ENCODE measurements around the gene STING1.
"Not testable (repeated sequence)": the region's sequence is repeated elsewhere in the genome, so short reads cannot be mapped to it uniquely, and the experiment has no call there.

STING1 gene

DNA sequence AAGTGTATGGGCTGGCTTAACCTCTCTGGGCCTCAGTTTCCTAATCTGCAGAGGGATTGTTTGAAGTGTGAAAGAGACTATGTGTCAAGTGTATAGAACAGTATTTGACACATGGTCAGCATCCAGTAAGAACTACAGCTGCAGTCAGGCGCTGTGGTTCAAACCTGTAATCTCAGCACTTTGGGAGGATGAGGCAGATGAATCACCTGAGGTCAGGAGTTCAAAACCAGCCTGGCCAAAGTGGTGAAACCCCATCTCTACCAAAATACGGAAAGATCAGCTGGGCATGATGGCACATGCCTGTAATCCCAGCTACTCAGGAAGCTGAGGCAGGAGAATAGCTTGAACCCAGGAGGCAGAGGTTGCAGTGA lies 31.9 kb upstream of the STING1 start:
- Histone ChIP-seq H3K27me3 (ENCODE audit: control insufficient read depth, insufficient read depth, low read length) (no peaks in the 10 kb centered on the region), H3K79me2 (no peaks in the 10 kb centered on the region), H3K9me3 (ENCODE audit: control insufficient read depth, low read length) (no peaks in the 10 kb centered on the region), H3K36me3 (ENCODE audit: control insufficient read depth, insufficient read depth, low read length) (no peaks in the 10 kb centered on the region), H3K4me2 (ENCODE audit: low read length) (no peak overlapping the region), H2AFZ (no peak overlapping the region), H3K4me3 (ENCODE audit: low read depth, low read length) (no peak overlapping the region), H3K9ac (no peak overlapping the region), H3K4me1 (peaks cover 5% of the 10 kb centered on the region), H3K27ac (no peak overlapping the region)
- TF ChIP-seq, protein P1, sequence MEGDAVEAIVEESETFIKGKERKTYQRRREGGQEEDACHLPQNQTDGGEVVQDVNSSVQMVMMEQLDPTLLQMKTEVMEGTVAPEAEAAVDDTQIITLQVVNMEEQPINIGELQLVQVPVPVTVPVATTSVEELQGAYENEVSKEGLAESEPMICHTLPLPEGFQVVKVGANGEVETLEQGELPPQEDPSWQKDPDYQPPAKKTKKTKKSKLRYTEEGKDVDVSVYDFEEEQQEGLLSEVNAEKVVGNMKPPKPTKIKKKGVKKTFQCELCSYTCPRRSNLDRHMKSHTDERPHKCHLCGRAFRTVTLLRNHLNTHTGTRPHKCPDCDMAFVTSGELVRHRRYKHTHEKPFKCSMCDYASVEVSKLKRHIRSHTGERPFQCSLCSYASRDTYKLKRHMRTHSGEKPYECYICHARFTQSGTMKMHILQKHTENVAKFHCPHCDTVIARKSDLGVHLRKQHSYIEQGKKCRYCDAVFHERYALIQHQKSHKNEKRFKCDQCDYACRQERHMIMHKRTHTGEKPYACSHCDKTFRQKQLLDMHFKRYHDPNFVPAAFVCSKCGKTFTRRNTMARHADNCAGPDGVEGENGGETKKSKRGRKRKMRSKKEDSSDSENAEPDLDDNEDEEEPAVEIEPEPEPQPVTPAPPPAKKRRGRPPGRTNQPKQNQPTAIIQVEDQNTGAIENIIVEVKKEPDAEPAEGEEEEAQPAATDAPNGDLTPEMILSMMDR (IDR thresholded peaks at IDR 0.05), result no peak

DNA sequence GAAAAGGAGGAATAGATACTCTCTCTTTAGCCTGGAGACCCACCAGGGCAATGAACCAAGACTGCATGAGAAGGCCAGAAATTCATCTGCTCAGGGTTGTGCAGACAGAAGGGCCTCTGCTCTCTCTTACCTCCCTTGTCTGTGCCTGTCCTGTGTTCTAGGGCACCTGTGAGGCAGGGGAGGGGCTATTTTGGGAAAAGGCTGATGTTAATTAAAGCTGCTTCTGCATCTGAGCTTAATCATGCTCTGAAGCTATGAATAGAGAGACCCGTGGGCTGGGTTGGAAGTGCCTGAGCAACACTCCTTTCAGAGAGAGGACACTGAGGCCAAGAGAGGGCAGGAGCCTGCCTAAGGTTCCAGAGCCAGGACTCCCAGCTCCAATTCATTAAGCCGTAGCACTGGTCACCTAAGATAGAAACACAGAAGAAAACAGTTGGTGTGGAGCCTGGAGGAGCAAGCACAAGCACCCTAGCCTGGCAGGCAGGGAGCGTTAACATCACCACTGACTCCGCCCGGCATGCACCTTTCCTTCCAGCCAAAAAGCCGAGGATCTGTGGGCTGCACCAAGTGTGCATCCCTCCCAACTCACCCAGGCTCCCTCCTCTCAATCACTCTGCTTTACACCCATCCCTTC lies 31.4 kb upstream of the STING1 start:
- Histone ChIP-seq H3K4me2 (ENCODE audit: low read length) (no peak overlapping the region), H3K4me1 (peaks cover 5% of the 10 kb centered on the region), H3K36me3 (ENCODE audit: control insufficient read depth, insufficient read depth, low read length) (no peaks in the 10 kb centered on the region), H3K27ac (no peak overlapping the region), H3K9ac (no peak overlapping the region), H3K79me2 (no peaks in the 10 kb centered on the region), H3K9me3 (ENCODE audit: control insufficient read depth, low read length) (no peaks in the 10 kb centered on the region), H3K27me3 (ENCODE audit: control insufficient read depth, insufficient read depth, low read length) (no peaks in the 10 kb centered on the region), H3K4me3 (ENCODE audit: low read depth, low read length) (no peak overlapping the region), H2AFZ (no peak overlapping the region)
- TF ChIP-seq, protein P1 (IDR thresholded peaks at IDR 0.05), result no peak

DNA sequence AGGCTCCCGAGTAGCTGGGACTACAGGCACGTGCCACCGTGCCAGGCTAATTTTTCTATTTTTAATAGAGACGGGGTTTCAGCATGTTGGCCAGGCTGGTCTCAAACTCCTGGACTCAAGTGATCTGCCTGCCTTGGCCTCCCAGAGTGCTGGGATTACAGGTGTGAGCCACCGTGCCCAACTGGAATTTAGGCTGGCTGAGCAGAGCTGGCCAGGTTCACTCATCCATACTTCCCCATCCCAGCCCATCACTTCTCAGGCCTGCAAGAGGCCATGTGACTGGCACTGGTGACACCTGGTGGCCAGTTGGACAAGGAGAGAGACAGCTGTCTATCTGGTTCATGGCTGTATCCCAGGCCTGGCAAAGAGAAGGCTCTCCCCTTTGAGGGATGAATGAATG lies 30.9 kb upstream of the STING1 start:
- H3K36me3 ChIP-seq (ENCODE audit: control insufficient read depth, insufficient read depth, low read length); H3K27me3 ChIP-seq (ENCODE audit: control insufficient read depth, insufficient read depth, low read length); H3K4me2 ChIP-seq (ENCODE audit: low read length); H2AFZ ChIP-seq; H3K79me2 ChIP-seq; H3K9me3 ChIP-seq (ENCODE audit: control insufficient read depth, low read length); H3K27ac ChIP-seq; H3K9ac ChIP-seq; H3K4me1 ChIP-seq; H3K4me3 ChIP-seq (ENCODE audit: low read depth, low read length): not testable (repeated sequence)
- TF ChIP-seq, protein P1 (IDR thresholded peaks at IDR 0.05), result peak; percentile 82

DNA sequence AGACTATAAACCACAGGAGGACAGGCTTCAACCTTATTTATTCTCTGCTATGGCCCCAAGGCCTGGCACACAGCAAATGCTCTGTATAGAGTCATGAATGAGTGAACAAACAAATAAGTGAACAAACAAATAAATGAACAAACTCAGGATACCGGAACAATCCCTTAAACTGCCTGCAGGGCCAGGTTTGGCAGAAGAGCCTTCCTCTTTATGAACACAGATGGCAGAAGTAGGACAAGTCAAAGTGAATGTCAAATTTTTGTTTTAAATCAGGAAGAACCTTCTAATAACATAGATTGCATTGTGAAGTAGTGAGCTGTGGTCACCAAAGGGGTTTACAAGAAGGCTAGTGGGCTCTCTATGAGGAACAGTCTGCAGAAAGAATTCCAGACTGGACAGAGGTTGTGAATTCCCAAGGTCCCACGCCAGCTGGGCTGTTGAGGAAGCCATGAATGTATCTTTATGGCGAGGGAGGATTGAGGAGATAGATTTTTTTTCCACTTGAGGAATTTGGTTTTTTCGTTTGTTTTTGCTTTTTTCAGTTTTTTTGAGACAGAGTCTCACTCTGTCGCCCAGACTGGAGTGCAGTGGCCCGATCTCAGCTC lies 30.3 kb upstream of the STING1 start:
- TF ChIP-seq, protein P1 (IDR thresholded peaks at IDR 0.05), result no peak
- no peaks in the 10 kb centered on the region for H3K36me3 ChIP-seq (ENCODE audit: control insufficient read depth, insufficient read depth, low read length)
- no peak overlapping the region for H3K4me3 ChIP-seq (ENCODE audit: low read depth, low read length)
- H3K4me1 ChIP-seq, result no peaks in the 10 kb centered on the region
- no peaks in the 10 kb centered on the region for H3K79me2 ChIP-seq
- H3K27me3 ChIP-seq (ENCODE audit: control insufficient read depth, insufficient read depth, low read length), result no peaks in the 10 kb centered on the region
- no peak overlapping the region for H3K9ac ChIP-seq
- no peak overlapping the region for H3K4me2 ChIP-seq (ENCODE audit: low read length)
- H2AFZ ChIP-seq, result no peak overlapping the region
- H3K9me3 ChIP-seq (ENCODE audit: control insufficient read depth, low read length), result no peaks in the 10 kb centered on the region
- H3K27ac ChIP-seq, result no peak overlapping the region

DNA sequence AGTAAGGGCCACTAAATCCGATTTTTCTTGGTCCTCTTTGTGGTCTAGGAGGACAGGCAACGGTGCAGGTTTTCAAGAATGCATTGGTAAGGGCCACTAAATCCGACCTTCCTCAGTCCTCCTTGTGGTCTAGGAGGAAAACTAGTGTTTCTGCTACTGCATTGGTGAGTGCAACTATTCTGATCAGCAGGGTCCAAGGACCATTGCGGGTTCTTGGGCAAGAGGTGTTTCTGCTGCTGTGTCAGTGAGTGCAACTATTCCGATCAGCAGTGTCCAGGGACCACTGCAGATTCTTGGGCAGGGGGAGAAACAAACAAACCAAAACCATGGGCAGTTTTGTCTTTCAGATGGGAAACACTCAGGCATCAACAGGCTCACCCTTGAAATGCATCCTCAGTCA lies 22.2 kb upstream of the STING1 start:
- H3K27me3 ChIP-seq (ENCODE audit: control insufficient read depth, insufficient read depth, low read length); H2AFZ ChIP-seq; H3K27ac ChIP-seq; H3K4me2 ChIP-seq (ENCODE audit: low read length); H3K4me1 ChIP-seq; H3K36me3 ChIP-seq (ENCODE audit: control insufficient read depth, insufficient read depth, low read length); H3K9me3 ChIP-seq (ENCODE audit: control insufficient read depth, low read length); H3K79me2 ChIP-seq; H3K9ac ChIP-seq; H3K4me3 ChIP-seq (ENCODE audit: low read depth, low read length): not testable (repeated sequence)

DNA sequence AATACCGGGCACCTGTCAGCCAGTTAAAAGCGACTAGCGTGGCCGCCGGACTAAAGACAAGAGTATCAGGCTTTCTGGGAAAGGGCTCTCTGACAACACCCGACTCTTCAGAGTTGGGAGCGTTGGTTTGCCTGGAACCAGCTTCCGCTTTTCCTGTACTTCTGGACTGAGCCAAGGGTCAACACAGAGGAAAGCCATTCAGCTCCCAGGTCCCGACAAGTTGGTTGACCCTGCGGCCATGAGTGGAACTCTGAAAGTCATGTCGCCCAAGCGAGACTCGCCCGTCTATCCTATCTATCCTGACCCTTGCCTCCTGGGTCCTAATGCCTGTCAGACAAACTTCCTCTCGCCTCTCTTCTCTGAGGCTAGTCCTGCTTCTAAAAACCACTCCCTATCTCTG lies 21.3 kb upstream of the STING1 start:
- not testable (repeated sequence) for H3K9me3 ChIP-seq (ENCODE audit: control insufficient read depth, low read length); H3K36me3 ChIP-seq (ENCODE audit: control insufficient read depth, insufficient read depth, low read length); H3K9ac ChIP-seq; H3K4me1 ChIP-seq; H3K79me2 ChIP-seq; H3K27me3 ChIP-seq (ENCODE audit: control insufficient read depth, insufficient read depth, low read length); H3K4me2 ChIP-seq (ENCODE audit: low read length); H3K4me3 ChIP-seq (ENCODE audit: low read depth, low read length); H2AFZ ChIP-seq; H3K27ac ChIP-seq

DNA sequence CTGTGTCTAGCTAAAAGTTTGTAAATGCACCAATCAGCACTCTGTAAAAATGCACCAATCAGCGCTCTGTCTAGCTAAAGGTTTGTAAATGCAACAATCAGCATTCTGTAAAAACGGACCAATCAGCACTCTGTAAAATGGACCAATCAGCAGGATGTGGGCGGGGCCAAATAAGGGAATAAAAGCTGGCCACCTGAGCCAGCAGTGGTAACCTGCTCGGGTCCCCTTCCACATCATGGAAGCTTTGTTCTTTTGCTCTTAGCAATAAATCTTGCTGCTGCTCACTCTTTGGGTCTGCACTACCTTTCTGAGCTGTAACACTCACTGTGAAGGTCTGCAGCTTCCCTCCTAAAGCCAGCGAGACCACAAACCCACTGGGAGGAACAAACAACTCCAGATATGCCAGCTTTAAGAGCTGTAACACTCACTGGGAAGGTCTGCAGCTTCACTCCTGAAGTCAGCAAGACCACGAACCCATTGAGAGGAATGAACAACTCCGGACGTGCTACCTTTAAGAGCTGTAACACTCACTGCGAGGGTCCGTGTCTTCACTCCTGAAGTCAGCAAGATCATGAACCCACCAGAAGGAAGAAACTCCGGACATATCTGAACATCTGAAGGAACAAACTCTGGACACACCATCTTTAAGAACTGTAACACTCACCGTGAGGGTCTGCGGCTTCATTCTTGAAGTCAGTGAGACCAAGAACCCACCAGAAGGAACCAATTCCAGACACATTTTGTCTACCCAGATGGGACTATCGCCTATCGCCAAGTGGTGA lies 20.7 kb upstream of the STING1 start:
- not testable (repeated sequence) for H3K4me3 ChIP-seq (ENCODE audit: low read depth, low read length); H3K9me3 ChIP-seq (ENCODE audit: control insufficient read depth, low read length); H3K27me3 ChIP-seq (ENCODE audit: control insufficient read depth, insufficient read depth, low read length); H3K9ac ChIP-seq; H3K4me1 ChIP-seq; H2AFZ ChIP-seq; H3K27ac ChIP-seq; H3K36me3 ChIP-seq (ENCODE audit: control insufficient read depth, insufficient read depth, low read length); H3K4me2 ChIP-seq (ENCODE audit: low read length); H3K79me2 ChIP-seq

Measured in parathyroid adenoma (tissue), 2 donors.